AG04450 (cell line): ENCODE measurements around the gene TIMM50. TPM values are rescaled to one million over a fixed set of nuclear protein-coding genes. Genes with fewer than 3 reads are reported as not detected.

Source experiments
- CTCF ChIA-PET: fragments of 300-600, 350-600 bp; formaldehyde crosslinking; extraction: SDS; loops from one replicate; lab custom pipeline; 2022; ENCODE audit warnings: antibody characterized with exemption, inconsistent platforms; lab: Charles Lee
- POLR2A ChIA-PET: fragments of 350-600 bp; formaldehyde crosslinking; extraction: SDS; loops from one replicate; lab custom pipeline; 2021; ENCODE audit warnings: antibody characterized with exemption, inconsistent platforms; lab: Yijun Ruan, JAX
- DNase-seq: peaks from one replicate; pipeline ENCODE4 v3.0.0-alpha.2; 2011; ENCODE audit warnings: low read depth, low spot score
- H3K27ac ChIP-seq: one replicate; pipeline ENCODE4 v1.5.1; 2012; ENCODE audit warnings: low read depth, low read length, control low read depth
- H3K27me3 ChIP-seq: one replicate; pipeline ENCODE4 v1.6.0; 2012; ENCODE audit warnings: low read length; ENCODE audit not compliant: control insufficient read depth, insufficient read depth
- H3K4me3 ChIP-seq: 2 replicates; pipeline ENCODE4 v1.5.1; 2011; ENCODE audit warnings: mild to moderate bottlenecking, low read depth, low read length, control low read depth
- H3K9me3 ChIP-seq: 2 replicates; pipeline ENCODE4 v1.5.1; 2012; ENCODE audit warnings: low read length; ENCODE audit not compliant: control insufficient read depth, insufficient read depth
- CTCF ChIP-seq: IDR thresholded peaks from 2 replicates; pipeline ENCODE4 v1.5.1; 2011; ENCODE audit warnings: low read depth, low read length, control low read depth, inconsistent platforms
- polyA plus RNA-seq: library from polyadenylated mRNA; depleted of rRNA; stranded (reverse); fragments of >200 nt; gene quantifications from 2 replicates; pipeline ENCODE4 v1.2.3, GENCODE V29; 2011; rRNA removed

Gene TIMM50
- polyA plus RNA-seq, 1 experiment = 58.9 TPM

- peaks cover 8% of the 10 kb centered on the region for H3K27me3 ChIP-seq
- TF ChIP-seq CTCF = peak; percentile 78
- ChIA-PET POLR2A (interaction anchor here (0.5 to 1.1 kb wide), 4 partner anchors 94 to 295 kb away, joined by 3 to 4 read pairs (median 3); partner anchors contain the start of genes DYRK1B, RPS16 and SUPT5H), CTCF (interaction anchor here (0.9 to 1.9 kb wide), 9 partner anchors 9 to 227 kb away, joined by 3 to 10 read pairs (median 4); partner anchors contain the start of gene DLL3)
- H3K4me3 ChIP-seq = peak within 1 kb of the TSS; percentile 93
- DNase-seq = peak; percentile 92
- no peaks in the 10 kb centered on the region for H3K9me3 ChIP-seq
- H3K27ac ChIP-seq = peak within 1 kb of the TSS; percentile 91
Measured at GRCh38 chr19:39539518-39540332, 59.1 kb downstream of the TIMM50 start, which contains the start of gene EID2. Gene EID2 (minus strand): TSS chr19:39540161. CDS start chr19:39540079, 82 bp downstream.

DNA sequence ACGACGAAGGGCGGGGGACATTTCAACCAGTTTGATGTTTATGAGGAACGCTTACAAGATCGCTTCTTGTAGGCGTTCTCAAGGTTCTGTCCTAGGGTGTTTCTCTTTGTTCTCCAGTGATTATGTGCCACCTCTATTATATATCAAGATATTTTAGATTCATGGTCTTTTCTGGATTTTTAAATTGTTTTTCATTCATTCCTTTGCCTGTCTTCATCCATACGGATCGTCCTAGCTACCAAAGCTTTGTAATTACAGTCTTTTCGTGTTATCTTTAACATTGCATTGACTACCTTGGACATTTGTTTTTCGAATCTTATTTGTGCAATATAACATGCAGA is 59.7 kb downstream of the TIMM50 start:
- CTCF ChIA-PET = interaction anchor here (0.6 to 1.9 kb wide), 7 partner anchors 10 to 226 kb away, joined by 3 to 10 read pairs (median 4); partner anchors contain the start of gene DLL3
- POLR2A ChIA-PET = interaction anchor here (0.6 to 1.1 kb wide), 2 partner anchors 86 to 104 kb away, joined by 3 to 5 read pairs; partner anchors contain the start of gene RPS16
- Histone ChIP-seq H3K9me3 (no peaks in the 10 kb centered on the region), H3K27ac (no peak overlapping the region), H3K4me3 (peak overlapping the region; percentile 34), H3K27me3 (peaks cover 8% of the 10 kb centered on the region)
- DNase-seq = no peak
- no peak for TF ChIP-seq CTCF

Other genes starting within 250 kb of the TIMM50 start
- not detected in 2 replicates for gene IFNL3, start 235.8 kb upstream of the TIMM50 start, polyA plus RNA-seq
- not detected in 2 replicates for gene IFNL4, start 232.0 kb upstream of the TIMM50 start, polyA plus RNA-seq
- not detected in 2 replicates for gene IFNL2, start 212.4 kb upstream of the TIMM50 start, polyA plus RNA-seq
- gene IFNL1, start 184.4 kb upstream of the TIMM50 start, polyA plus RNA-seq = not detected in 2 replicates
- 0.15 and 0.16 TPM in 2 replicates for gene LRFN1, start 160.0 kb upstream of the TIMM50 start, polyA plus RNA-seq
- 0.17 and 0.26 TPM in 2 replicates for gene GMFG, start 144.8 kb upstream of the TIMM50 start, polyA plus RNA-seq
- 33.4 and 47.3 TPM in 2 replicates for gene SAMD4B, start 138.4 kb upstream of the TIMM50 start, polyA plus RNA-seq
- gene PAF1, start 89.7 kb upstream of the TIMM50 start, polyA plus RNA-seq = 51.9 and 60.5 TPM in 2 replicates
- gene MED29, start 89.5 kb upstream of the TIMM50 start, polyA plus RNA-seq = 28.0 and 29.9 TPM in 2 replicates
- gene ZFP36, start 74.0 kb upstream of the TIMM50 start, polyA plus RNA-seq = 4.1 and 8.3 TPM in 2 replicates
- gene PLEKHG2, start 68.2 kb upstream of the TIMM50 start, polyA plus RNA-seq = 12.3 and 19.1 TPM in 2 replicates
- 1,488 and 2,094 TPM in 2 replicates for gene RPS16, start 44.9 kb upstream of the TIMM50 start, polyA plus RNA-seq
- 75.3 and 78.0 TPM in 2 replicates for gene SUPT5H, start 35.3 kb upstream of the TIMM50 start, polyA plus RNA-seq
- 0.47 and 0.58 TPM in 2 replicates for gene DLL3, start 18.1 kb downstream of the TIMM50 start, polyA plus RNA-seq
- gene SELENOV, start 34.3 kb downstream of the TIMM50 start, polyA plus RNA-seq = not detected in 2 replicates
- gene EID2B, start 52.0 kb downstream of the TIMM50 start, polyA plus RNA-seq = 2.3 and 3.1 TPM in 2 replicates
- 11.3 and 11.5 TPM in 2 replicates for gene EID2, start 59.3 kb downstream of the TIMM50 start, polyA plus RNA-seq
- gene LGALS13, start 121.7 kb downstream of the TIMM50 start, polyA plus RNA-seq = not detected in 2 replicates
- not detected in 2 replicates for gene LGALS16, start 175.1 kb downstream of the TIMM50 start, polyA plus RNA-seq
- gene LGALS14, start 223.6 kb downstream of the TIMM50 start, polyA plus RNA-seq = not detected in 2 replicates